GM21528 (cell line): ENCODE measurements around the gene GALM.
"Not testable (repeated sequence)": the region's sequence is repeated elsewhere in the genome, so short reads cannot be mapped to it uniquely, and the experiment has no call there.

ENCODE experiments used
- ATAC-seq: cut with Tn5 transposase; IDR thresholded peaks from one replicate; pipeline ENCODE4 v1.9.1; 2021; ENCODE audit warnings: mild to moderate bottlenecking, moderate library complexity; ENCODE audit not compliant: unreplicated experiment, low FRiP score

GALM gene

GRCh38 chr2:38665854-38666555 lies at the start of gene GALM:
Gene GALM (plus strand): TSS chr2:38666114. CDS start chr2:38666162, 48 bp downstream.
- no peak for ATAC-seq

GRCh38 chr2:38617301-38617700 lies 48.6 kb upstream of the GALM start:
- ATAC-seq, result no peak

DNA sequence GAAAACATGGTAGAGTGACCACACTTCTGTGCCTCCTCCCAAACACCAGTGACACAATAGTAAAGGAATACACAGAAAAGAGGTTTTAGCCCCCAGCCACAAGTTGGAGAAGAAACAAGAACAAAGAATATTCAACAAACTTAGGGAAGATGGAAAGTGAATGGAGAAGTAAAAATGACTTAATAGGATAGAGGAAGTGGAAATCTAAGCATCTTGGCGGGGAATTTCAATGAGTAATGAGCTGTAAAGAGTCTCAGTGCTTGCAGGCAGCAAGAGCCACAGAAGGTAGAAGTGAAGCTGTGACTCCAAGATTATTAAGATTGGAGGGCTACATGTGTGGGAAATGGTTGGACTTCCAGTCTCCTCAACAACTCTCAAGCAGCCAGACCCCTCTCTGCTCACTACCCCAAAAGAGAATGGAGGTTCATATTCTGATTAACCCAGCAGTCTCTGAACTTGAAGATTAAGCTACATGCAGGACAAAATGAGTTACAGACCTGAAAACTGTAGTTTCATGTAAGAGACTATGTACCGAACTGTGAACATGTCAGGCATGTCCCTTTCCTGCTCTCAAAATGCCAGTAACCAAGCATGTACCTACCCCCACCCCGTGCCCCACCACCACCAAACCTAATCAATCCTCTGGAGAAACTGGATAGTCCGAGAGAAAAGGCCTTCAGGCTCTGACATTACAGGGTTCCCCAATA lies 46.3 kb upstream of the GALM start:
- no peak for ATAC-seq

DNA sequence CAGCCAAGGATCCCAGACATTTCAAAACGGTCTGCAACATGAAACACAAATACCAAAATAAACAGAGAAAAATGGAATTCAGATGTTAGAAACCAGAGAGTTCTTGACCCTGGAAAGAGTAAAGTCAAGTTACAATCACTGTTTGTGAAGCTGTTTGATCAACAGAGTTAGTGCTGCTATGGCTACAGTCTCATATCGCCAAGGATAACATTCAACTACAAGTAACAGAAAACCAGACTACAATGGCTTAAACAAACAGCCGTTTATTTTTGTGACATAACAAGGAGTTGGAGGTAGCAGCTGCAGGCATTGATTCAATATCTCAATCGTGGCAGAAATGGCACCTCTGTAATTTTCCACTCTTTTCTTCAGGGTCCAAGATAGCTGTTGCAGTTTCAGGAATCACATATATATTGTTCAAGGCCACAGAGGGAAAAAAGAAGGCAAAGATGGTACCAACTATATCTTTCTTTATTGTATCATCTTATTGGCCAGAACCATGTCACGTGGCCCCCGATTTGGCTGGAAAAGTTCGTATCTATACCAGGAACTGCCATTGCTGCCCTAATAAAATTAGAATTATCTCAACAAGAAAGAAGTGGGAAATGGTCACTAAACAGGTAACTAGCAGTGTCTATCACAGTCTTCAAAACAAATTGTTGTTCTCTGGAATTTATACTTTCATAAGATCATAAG lies 45.5 kb upstream of the GALM start:
- ATAC-seq, result no peak

GRCh38 chr2:38621018-38621417 lies 44.9 kb upstream of the GALM start:
- ATAC-seq, result no peak

DNA sequence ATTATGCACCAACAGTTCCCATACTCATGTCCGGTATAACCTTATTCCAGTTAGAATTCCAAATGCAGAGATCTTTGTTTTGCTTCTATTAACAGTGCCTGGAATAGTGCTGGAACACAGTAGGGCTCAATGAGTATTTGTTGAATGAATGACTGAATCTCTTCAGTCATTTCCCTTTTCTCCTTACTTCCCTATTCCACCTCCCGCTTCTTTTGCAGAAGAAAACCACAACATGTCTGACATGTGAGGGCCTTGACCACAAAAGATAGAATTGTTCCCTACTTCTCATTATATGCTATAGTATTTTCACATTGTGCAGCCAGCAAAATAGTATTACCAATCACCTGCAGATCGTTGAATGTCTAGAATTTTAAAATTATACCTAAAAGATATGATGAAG lies 43.7 kb upstream of the GALM start:
- ATAC-seq, result no peak

GRCh38 chr2:38626326-38627035 lies 39.4 kb upstream of the GALM start:
- no peak for ATAC-seq

DNA sequence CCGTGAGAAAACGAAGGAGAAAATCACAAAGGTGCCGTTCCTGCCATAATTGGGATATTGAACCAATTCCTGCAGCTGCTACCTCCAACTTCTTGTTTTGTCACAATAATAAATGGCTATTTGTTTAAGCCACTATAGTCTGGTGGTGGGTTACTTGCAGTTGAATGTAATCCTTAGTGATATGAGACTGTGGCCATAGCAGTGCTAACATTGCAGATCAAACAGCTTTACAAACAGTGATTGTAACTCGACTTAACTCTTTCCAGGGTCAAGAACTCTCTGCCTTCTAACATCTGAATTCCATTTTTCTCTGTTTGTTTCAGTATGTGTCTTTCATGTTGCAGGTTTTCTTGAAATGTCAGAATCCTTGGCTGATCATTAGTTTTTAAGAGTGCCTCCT lies 38.5 kb upstream of the GALM start:
- no peak for ATAC-seq

- no peak for ATAC-seq
These were observed 36.2 kb upstream of the GALM start for GRCh38 chr2:38629684-38630083.

- ATAC-seq, result no peak
These were observed 33.9 kb upstream of the GALM start for GRCh38 chr2:38631976-38632375.

DNA sequence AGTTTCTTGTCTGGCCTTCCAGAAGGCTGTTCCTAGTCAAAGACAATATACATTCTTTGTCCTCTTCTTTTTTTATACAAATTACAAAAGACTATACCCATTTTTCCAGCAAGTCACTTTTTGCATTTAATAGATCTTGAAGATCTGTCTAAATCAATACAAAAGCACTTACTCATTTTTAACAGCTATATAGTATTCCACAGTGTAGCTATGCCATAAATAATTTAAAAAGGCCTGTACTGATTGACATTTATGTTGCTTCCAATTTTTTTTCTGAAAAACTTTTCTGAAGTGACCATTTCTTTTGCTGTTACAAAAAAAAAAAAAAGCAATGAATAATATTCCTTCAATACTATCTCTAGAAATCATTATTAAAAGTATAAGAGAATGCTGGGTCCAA lies 32.9 kb upstream of the GALM start:
- no peak for ATAC-seq

GRCh38 chr2:38633895-38634294 lies 32.0 kb upstream of the GALM start:
- no peak for ATAC-seq

GRCh38 chr2:38634684-38635083 lies 31.2 kb upstream of the GALM start:
- peak; percentile 89 for ATAC-seq

DNA sequence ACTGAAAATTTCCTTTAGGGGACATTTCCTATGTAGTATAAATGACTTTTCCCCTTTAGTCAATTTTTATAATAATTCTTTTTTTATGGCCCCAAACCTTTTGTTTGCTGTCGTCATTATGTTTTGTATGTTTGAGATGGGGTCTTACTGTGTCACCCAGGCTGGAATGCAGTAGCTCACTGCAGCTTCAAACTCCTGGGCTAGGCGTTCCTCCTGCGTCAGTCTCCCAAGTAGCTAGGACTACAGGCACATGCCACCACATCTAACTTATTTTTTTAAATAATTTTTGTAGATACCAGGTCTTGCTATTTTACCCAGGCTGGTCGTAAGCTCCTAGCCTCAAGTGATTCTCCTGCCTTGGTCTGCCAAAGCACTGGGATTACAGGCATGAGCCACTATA lies 30.8 kb upstream of the GALM start:
- ATAC-seq, result no peak

DNA sequence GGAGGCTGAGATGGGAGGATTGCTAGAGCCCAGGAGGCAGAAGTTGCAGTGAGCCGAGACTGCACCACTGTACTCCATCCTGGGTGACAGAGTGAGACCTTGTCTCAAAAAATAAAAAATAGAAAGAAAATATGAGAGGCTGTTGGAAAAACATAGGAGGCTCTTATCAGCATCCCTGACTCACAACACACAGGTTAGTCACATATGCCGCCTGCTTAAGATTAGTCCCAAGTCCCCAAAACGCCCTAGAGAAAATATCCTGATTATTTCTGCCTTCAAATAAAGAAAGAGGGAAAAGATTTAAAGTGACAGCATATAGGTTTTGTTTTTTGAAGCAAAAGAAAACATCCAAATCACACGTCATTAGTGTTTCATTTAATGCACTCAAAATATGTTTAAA lies 29.8 kb upstream of the GALM start:
- no peak for ATAC-seq

GRCh38 chr2:38642373-38643017 lies 23.4 kb upstream of the GALM start:
- ATAC-seq, result not testable (repeated sequence)

- ATAC-seq, result no peak
These were observed 22.8 kb upstream of the GALM start for GRCh38 chr2:38643021-38643671.

- not testable (repeated sequence) for ATAC-seq
These were observed 22.0 kb upstream of the GALM start for GRCh38 chr2:38643683-38644511.

GRCh38 chr2:38648107-38648761 lies 17.7 kb upstream of the GALM start:
- ATAC-seq, result no peak
